CD4-positive, CD25-positive, alpha-beta regulatory T cell (primary cell): ENCODE measurements around the gene ABL2. TPM values are rescaled to one million over a fixed set of nuclear protein-coding genes. Genes with fewer than 3 reads are reported as not detected.

Experiments used
- ATAC-seq, 2 donors: fragments of 150-1000 bp; cut with Tn5 transposase; one replicate each; pipeline ENCODE4 v1.10.0; 2021; ENCODE audit warnings: low read depth in 2 of 2, moderate number of reproducible peaks in 2 of 2, moderate library complexity in 1 of 2
- DNase-seq, 3 donors: peaks; one replicate each; pipeline versions ENCODE4 v3.0.0 to v3.0.0-alpha.2; 2012 to 2022; ENCODE audit warnings: mixed read lengths in 1 of 3
- H3K27ac ChIP-seq: one replicate; pipeline ENCODE4 v1.7.0; 2013; ENCODE audit warnings: mild to moderate bottlenecking, low read length; ENCODE audit not compliant: insufficient read depth, poor library complexity, severe bottlenecking
- H3K27me3 ChIP-seq: one replicate; pipeline ENCODE4 v1.7.0; 2013; ENCODE audit warnings: low read length; ENCODE audit not compliant: control insufficient read depth, insufficient read depth
- H3K36me3 ChIP-seq: one replicate; pipeline ENCODE4 v1.7.0; 2013; ENCODE audit warnings: mild to moderate bottlenecking, low read length, moderate library complexity; ENCODE audit not compliant: control insufficient read depth, insufficient read depth
- H3K4me1 ChIP-seq: 2 replicates; pipeline ENCODE4 v1.7.0; 2013; ENCODE audit warnings: mild to moderate bottlenecking, low read length; ENCODE audit not compliant: insufficient read depth, control insufficient read depth, poor library complexity, severe bottlenecking
- H3K4me3 ChIP-seq: one replicate; pipeline ENCODE4 v1.7.0; 2013; ENCODE audit warnings: low read depth, mild to moderate bottlenecking, low read length, moderate library complexity
- H3K9me3 ChIP-seq, 2 experiments: 1 replicate in 1 of 2; 2 replicates in 1 of 2; pipeline ENCODE4 v1.7.0; 2013; ENCODE audit warnings: low read length in 2 of 2, mild to moderate bottlenecking in 1 of 2, moderate library complexity in 1 of 2; ENCODE audit not compliant: control insufficient read depth in 2 of 2
- H3K27ac Mint-ChIP-seq, 3 donors: one replicate each; pipeline ENCODE4 v1.8.0; 2020 to 2022; ENCODE audit warnings: mild to moderate bottlenecking in 3 of 3, mixed read lengths in 3 of 3, moderate library complexity in 2 of 3
- H3K27me3 Mint-ChIP-seq: one replicate; pipeline ENCODE4 v1.8.0; 2022; ENCODE audit warnings: mild to moderate bottlenecking, mixed read lengths
- H3K36me3 Mint-ChIP-seq: one replicate; pipeline ENCODE4 v1.8.0; 2020; ENCODE audit warnings: mixed read lengths
- H3K4me1 Mint-ChIP-seq, 4 donors: one replicate each; pipeline ENCODE4 v1.8.0; 2020 to 2022; ENCODE audit warnings: mixed read lengths in 4 of 4, mild to moderate bottlenecking in 1 of 4
- H3K4me3 Mint-ChIP-seq, 4 donors: one replicate each; pipeline ENCODE4 v1.8.0; 2020 to 2022; ENCODE audit warnings: mild to moderate bottlenecking in 4 of 4, mixed read lengths in 4 of 4, moderate library complexity in 3 of 4
- H3K9me3 Mint-ChIP-seq, 7 donors: one replicate each; pipeline ENCODE4 v1.8.0; 2020 to 2022; ENCODE audit warnings: mixed read lengths in 7 of 7, mild to moderate bottlenecking in 3 of 7, moderate library complexity in 2 of 7
- polyA plus RNA-seq, 4 donors: library from polyadenylated mRNA; unstranded; fragments of 300-500 nt; fragmentation: Illumina TruSeq; gene quantifications; one replicate each; pipeline ENCODE4 v1.2.3, GENCODE V29; 2021
- total RNA-seq: library from RNA; stranded (reverse); gene quantifications from one replicate; pipeline ENCODE4 v1.2.3, GENCODE V29; 2022

ABL2 gene
- total and polyA plus RNA-seq, 5 donors from 2014 or later, result 0.56 to 16.4 (median 1.1) TPM

DNA sequence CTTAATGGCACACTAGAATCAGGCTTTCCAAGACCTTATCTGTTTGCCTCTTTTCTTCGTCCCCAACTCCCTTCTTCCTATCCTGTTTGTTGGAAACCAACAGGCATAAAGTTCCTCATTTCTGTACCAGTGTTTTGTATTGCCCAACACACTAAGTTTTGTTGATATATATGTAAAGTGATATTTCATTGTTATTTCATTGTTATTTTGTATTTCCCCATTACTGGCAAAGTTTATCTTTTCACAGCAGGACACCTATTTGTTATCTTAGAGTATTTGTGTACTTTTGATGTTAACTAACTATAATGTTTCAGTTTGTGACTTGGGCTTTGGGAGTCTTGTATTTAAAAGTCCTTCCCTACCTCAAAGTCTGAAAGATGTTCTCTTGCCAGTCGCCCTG is 176.7 kb downstream of the ABL2 start:
- Histone ChIP-seq H3K4me3 (no peak overlapping the region), H3K27ac (no peak overlapping the region), H3K27me3 (no peaks in the 10 kb centered on the region), H3K9me3 (no peaks in the 10 kb centered on the region), H3K4me1 (no peaks in the 10 kb centered on the region), H3K36me3 (peaks cover 15% of the 10 kb centered on the region)
- H3K9me3 Mint-ChIP-seq, result peaks cover 0 to 8% (median 0%) of the 10 kb centered on the region in 7 donors
- ATAC-seq, result no peak
- peaks cover 0 to 11% (median 5%) of the 10 kb centered on the region in 4 donors for H3K4me1 Mint-ChIP-seq
- no peak for DNase-seq
- H3K36me3 Mint-ChIP-seq, result peaks cover 29% of the 10 kb centered on the region
- no peaks in the 10 kb centered on the region for H3K27me3 Mint-ChIP-seq
- H3K27ac Mint-ChIP-seq, result no peak overlapping the region
- no peak overlapping the region for H3K4me3 Mint-ChIP-seq

Other genes with a start within 250 kb of the ABL2 start
- gene FAM20B, start 203.8 kb downstream of the ABL2 start, total RNA-seq, result 14.1 TPM
- gene FAM20B, start 203.8 kb downstream of the ABL2 start, polyA plus RNA-seq, result 10 to 100 TPM in 1 of 4 donors, 1 to 10 TPM in 3; 4.2 to 10.1 (median 6.8) TPM
- gene TOR3A, start 147.6 kb downstream of the ABL2 start, total RNA-seq, result 23.2 TPM
- gene TOR3A, start 147.6 kb downstream of the ABL2 start, polyA plus RNA-seq, result 10 to 100 TPM; 33.7 to 44.9 (median 38.8) TPM
- 40.7 TPM for gene SOAT1, start 64.1 kb upstream of the ABL2 start, total RNA-seq
- 100 to 1,000 TPM in 1 of 4 donors, 10 to 100 TPM in 3; 72.0 to 118 (median 85.3) TPM for gene SOAT1, start 64.1 kb upstream of the ABL2 start, polyA plus RNA-seq
- gene AXDND1, start 136.3 kb upstream of the ABL2 start, total RNA-seq, result not detected
- not detected for gene AXDND1, start 136.3 kb upstream of the ABL2 start, polyA plus RNA-seq